UCSD-AML1 (cell line): ENCODE measurements around the gene ATF6B.
A peak's percentile ranks its signal among the peaks of the same experiment; 100 is the strongest.

Source experiments
- DNase-seq: peaks from one replicate; lab custom pipeline; 2025; ENCODE audit not compliant: unreplicated experiment; lab: John Stamatoyannopoulos, UW

ATF6B gene

DNA sequence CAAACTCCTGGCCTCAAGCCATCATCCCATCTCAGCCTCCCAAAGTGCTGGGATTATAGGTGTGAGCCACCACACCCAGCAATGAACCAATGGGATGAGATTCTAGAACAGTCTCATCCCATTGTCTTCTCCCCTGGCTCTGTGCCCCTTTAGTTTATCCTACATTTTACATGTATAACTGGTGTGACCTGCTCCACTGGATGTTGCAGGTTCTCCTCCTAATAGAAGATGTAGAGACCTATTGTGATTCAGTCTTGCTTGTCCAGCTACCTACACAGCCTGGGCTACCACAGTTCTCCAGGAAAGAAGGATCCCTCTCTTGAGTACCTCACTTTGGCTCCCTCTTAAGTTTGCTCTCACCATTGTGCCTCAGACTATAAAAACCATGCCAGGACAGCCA is 4.1 kb upstream of the ATF6B start:
- no peak for DNase-seq

DNA sequence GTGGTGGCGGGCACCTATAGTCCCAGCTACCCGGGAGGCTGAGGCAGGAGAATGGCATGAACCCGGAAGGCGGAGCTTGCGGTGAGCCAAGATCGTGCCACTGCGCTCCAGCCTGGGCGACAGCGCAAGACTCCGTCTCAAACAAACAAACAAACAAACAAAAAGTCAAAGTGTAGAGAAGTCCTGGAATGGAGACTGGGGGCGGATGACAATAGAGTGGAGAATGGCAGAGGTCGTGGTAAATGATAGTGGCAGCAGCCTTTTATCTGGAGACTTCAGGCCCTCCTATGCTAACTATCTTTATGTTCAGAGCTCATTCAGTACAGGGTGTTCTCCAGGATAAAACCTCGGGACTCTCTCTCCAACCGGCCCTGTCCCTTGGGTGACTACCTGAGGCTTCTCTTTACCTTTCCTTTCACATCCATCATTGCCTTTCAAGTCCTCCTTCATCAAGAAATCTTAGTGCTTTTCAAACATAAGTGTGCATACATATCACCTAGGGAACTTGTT is 3.4 kb upstream of the ATF6B start:
- DNase-seq = no peak

DNA sequence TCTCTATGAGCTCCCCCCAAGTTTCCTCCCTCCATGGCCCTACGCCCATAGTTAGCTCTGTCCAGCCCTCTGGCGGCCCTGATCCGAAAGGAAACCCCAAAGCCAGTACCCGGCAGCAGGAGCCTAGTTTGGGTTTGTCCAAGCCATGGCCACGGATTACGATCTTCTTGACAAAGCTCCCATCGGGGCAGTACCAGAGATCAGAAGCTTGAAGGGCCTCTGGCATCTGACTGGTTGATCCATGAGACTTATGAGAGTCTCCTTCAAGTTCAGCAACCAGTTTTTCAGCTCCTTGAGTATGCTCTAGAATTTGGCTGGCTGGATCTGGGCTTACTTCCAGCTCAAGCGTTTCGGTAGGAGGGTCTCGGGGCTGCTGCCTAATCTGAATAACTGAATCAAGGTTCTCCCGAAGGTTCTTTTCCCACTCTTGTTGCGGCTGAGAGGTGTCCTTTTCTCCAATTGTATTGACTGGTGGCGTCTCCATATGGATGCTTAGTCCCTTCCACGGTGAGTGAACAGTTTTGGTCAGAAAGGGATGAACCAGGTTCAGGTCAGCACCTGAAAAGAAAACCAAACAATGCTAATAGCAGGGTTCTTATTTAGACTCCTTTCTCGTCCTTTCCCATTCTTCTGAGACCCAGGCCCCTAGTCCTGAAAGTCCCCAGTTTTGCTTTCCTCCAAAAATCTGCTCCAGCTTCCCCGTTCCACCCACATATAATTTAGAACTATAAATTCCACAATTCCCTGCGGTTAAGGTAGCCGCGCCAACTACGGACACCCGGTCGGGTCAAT is 1.4 kb upstream of the ATF6B start:
- DNase-seq = no peak

- no peak for DNase-seq
Measured at GRCh38 chr6:32128751-32129296, 778 bp upstream of the ATF6B start.

- no peak for DNase-seq
Measured at GRCh38 chr6:32127409-32127716, 683 bp downstream of the ATF6B start.

GRCh38 chr6:32126880-32127279 is 1.2 kb downstream of the ATF6B start:
- no peak for DNase-seq

DNA sequence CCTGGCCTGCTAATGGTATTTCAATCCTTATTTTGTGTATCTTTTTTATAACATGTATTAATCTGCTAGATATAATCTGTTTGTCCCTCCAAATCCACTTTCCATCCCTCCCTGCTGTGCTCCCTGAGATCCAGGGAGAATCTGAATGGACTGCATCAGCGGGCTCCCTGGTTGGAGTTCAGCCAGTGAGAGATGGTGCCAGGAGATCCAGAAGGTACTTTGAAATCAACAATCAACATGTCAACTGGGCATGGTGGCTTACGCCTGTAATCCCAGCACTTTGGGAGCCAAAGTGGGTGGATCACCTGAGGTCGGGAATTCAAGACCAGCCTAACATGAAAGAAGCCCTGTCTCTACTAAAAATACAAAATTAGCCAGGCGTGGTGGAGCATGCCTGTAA is 4.4 kb downstream of the ATF6B start:
- DNase-seq = no peak

GRCh38 chr6:32120573-32121059 is 7.4 kb downstream of the ATF6B start:
- DNase-seq = no peak

DNA sequence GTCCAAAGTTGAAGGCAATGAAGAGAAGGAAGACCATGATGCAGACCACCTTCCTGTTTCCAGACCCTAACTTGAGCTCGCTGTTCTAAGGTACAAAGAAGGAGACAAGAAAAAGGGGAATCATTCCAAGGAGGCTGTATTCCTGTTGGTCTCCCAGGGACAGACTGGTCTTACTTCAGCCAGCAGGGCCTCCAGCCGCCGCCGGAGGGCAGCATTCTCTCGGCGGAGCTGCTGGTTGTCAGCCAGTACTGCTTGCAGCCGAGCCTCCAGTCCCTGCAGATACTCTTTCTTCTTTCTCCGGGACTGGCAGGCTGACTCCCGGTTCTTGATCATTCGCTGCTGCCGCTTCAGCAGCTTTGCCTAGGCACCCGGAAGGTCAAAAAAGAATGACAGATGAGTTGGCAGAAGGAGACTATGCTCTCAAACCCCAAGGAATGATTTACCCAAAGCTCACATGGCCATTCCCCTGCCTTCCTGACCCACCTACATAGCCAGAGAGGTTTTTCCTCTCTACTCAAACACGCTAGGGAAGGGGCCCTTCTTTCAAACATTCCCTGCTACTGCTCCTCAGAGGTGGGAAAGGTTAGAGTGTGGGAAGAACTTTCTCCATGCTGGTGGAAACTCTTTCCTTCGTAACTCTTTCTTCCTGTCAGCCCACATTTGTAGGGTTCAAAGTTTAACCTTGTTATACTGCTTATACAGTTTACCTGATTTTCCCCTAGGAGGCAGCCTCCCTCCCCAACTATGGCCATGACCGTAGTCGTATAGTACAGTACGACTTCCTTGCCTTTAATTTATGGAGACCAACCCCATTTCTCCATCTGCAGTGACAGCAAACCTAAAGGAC is 9.0 kb downstream of the ATF6B start:
- peak; percentile 82 for DNase-seq

DNA sequence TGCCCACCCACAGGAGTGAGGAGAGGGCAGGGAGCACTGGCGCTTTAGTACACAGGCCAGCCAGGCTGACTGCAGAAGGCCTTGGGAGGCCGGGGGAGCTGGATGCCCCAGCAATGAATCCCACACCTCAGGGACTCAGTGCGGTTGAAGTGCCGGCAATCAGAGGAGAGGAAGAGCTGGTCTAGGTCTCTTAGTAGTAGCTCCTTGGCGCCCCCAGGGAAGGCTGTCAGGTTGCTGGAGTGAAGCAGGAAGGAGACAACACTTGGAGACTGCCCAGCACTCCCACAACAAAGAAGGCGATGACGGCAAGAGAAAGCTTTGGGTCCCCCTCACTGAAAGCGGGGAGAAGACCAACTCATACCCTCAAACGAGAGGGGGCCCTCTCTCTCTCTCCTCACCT is 10.6 kb downstream of the ATF6B start:
- no peak for DNase-seq

GRCh38 chr6:32116674-32117073 is 11.4 kb downstream of the ATF6B start:
- DNase-seq = no peak

DNA sequence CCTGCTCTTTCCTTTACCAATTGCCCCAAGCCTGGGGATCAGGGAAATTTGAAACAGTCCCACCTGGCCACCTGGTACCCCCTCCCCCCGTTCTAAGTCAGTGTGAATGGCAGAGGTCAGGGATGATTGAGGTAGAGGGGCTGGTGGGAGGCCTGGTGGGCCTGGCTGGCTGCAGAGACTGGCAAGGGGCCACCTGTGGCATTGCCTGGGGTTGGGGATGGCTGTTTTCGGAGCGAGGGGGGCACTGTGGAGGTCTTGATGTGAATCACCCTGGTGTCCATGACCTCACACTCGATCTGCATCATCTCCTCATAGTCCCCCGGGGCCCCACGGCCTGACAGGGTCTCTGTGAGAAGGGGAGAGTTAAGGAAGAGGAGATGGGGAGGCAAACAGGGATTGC is 12.4 kb downstream of the ATF6B start:
- no peak for DNase-seq

DNA sequence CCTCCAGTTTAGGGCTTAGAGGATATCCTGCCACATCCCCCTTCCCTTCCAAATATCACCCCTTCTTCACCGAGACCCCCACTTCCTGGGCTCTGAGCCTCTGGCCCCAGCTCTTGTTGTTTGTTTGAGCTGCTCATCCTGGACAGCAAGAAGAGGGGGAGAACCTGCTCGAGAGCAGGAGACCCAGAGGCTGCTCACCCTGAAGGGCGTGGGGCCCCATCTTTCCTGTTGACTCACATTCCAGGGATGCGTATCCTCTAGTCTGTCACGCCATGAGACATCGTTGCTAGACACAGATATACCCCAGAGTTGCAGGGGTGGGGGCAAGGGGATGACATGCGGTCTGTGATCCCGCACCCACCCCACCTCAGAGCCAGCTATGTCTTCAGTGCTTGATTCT is 13.2 kb downstream of the ATF6B start:
- DNase-seq = no peak

- no peak for DNase-seq
Measured at GRCh38 chr6:32113386-32114352, 14.4 kb downstream of the ATF6B start.

DNA sequence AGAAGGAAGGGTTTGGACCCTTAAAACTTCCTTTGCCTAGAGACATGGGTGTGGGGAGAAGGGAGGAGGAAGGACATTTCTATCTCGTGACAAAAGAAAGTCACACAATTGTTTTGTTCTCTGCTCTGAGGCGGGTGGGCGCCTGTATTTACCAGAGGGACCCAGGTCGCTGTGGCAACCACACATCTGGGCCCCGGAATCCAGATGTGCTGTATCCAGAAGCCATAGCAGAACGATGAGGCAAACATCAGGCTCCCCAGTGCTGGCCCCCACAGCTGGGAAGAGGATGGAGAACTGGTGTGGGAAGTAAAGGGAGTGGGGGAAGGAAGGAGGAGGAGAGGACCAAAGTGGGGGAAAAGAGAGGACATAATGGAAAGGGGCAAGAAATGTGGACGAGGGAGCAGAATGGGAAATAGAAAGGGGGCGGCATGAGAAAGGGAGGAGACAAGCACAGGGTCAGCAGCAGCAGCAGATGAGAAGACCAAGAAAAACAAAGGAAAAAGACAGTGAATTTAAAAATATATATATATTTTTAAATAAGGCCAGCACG is 15.5 kb downstream of the ATF6B start:
- no peak for DNase-seq

DNA sequence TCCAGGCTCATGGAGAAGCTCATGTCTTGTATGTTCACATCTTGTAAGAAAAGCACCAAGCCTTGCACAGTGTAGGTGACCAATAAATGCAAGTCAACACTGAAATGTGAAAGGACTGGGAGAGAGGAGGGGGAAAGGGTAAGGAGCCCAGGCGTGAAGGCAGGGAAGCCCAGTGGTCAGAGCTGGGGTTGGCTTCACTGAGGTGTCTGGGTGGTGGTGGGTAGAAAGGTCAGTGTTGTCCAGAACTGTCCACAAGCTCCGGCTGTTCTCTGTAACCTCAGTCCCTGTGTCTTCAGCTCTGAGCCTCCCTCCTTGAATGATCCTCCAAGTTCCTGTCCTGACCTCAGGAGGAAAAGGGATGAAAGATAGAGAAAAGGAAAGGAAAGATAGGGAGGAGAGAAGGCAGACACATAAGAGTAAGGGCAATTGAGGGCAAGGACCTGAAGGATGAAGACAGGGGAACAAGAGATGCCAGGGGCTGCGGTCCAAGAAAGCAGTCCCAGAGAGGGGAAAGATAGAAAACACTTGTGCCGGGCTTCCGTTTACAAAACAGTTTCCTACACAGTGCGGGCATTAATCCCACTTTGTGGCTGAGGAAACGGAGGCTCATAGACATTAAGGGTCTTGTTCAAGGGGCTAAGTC is 16.5 kb downstream of the ATF6B start:
- DNase-seq = no peak

GRCh38 chr6:32110632-32111031 is 17.4 kb downstream of the ATF6B start:
- no peak for DNase-seq

DNA sequence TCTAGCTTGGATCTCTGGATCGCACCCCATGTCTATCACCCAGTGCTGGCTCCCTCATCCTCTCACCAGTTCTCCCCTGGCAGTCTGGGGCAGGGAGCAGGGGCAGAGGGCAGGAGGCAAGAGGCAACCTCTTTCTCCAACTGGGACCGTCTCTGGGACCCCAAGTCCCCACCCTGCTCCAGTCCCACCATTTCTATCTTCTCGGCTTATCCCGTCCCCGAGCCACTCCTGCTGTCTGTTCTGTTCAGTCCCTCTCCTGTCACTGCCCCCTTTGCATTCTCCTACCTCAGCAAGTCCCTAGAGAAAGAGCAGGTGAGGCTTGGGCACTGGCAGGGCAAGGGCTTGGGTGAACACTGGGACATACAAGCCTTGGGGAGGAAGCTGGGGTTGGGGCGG is 18.3 kb downstream of the ATF6B start:
- no peak for DNase-seq

DNA sequence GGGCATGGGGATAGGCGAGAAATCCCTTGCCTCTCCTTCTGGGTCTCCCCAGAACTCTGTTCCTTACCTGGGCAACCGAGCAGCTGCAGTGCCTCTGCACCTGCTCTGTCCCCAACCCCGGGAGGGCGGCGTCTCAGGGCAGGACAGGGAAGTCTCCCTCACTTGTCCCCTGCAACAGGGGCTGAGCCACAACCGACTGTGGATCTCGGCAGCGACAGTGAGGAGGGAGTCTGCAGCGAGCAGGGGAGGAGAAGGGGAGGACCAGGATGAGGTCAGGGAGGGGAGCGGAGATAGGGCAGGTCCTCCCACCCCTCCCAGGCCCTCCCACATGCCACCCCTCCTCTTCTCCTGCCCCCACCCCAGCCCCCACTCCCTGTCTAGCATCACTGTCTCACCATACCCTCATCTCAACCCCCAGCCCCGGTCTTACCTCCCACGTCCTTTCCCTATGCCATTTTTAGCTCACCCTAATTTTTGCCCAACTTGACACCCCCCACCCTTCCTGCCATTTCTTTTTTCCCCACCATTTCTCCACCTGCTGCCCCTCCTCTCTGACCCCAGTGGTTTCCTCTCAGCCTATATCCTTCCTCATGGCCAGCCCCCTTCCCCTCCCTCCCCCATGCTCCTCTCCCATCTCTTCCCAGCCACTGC is 18.8 kb downstream of the ATF6B start, which contains the start of gene TNXB:
Gene TNXB, minus strand, starts transcription at position 225 of the 651 bp plus-strand sequence. CDS start 11,140 bp downstream, outside the sequence.
- peak; percentile 64 for DNase-seq
